ENCODE results near the gene TESK2. TPM values are rescaled to one million over a fixed set of nuclear protein-coding genes. Genes with fewer than 3 reads are reported as not detected.

TESK2 gene
- total RNA-seq, 2 donors from 2014 or later, result 2.8 to 3.5 TPM

- TF ChIP-seq, protein P1, sequence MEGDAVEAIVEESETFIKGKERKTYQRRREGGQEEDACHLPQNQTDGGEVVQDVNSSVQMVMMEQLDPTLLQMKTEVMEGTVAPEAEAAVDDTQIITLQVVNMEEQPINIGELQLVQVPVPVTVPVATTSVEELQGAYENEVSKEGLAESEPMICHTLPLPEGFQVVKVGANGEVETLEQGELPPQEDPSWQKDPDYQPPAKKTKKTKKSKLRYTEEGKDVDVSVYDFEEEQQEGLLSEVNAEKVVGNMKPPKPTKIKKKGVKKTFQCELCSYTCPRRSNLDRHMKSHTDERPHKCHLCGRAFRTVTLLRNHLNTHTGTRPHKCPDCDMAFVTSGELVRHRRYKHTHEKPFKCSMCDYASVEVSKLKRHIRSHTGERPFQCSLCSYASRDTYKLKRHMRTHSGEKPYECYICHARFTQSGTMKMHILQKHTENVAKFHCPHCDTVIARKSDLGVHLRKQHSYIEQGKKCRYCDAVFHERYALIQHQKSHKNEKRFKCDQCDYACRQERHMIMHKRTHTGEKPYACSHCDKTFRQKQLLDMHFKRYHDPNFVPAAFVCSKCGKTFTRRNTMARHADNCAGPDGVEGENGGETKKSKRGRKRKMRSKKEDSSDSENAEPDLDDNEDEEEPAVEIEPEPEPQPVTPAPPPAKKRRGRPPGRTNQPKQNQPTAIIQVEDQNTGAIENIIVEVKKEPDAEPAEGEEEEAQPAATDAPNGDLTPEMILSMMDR (IDR thresholded peaks at IDR 0.05), result no peak
- Histone ChIP-seq H3K27me3 (no peaks in the 10 kb centered on the region), H3K4me1 (no peaks in the 10 kb centered on the region), H3K27ac (no peak overlapping the region), H3K9me3 (no peaks in the 10 kb centered on the region), H3K4me3 (no peak overlapping the region), H3K36me3 (no peaks in the 10 kb centered on the region)
- no peak for DNase-seq (ENCODE audit: low spot score)
Observed at GRCh38 chr1:45383191-45383590, 107.8 kb downstream of the TESK2 start.

DNA sequence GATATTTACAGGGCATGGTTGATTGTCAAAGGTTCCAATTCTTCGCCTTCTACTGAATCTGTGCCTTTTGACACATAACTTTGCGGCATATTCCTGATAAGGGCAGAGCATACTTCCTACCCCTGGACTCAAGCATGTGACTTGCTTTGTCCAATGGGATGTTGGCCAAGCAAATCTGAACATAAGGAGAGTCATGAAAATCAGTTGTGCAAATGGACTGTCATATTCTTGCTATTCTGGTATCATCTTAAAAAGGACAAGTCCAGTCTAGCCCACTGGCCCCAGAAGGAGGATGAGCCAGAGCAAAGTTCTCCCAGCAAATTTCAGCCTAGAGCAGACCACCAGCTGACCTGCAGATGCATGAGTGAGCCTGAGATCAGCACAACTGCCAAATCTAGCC, 109.7 kb downstream of the TESK2 start:
- H3K36me3 ChIP-seq, result no peaks in the 10 kb centered on the region
- H3K27me3 ChIP-seq, result no peaks in the 10 kb centered on the region
- DNase-seq (ENCODE audit: low spot score), result no peak
- no peak overlapping the region for H3K4me3 ChIP-seq
- no peak overlapping the region for H3K27ac ChIP-seq
- no peaks in the 10 kb centered on the region for H3K4me1 ChIP-seq
- no peaks in the 10 kb centered on the region for H3K9me3 ChIP-seq
- TF ChIP-seq, protein P1 (IDR thresholded peaks at IDR 0.05), result no peak

DNA sequence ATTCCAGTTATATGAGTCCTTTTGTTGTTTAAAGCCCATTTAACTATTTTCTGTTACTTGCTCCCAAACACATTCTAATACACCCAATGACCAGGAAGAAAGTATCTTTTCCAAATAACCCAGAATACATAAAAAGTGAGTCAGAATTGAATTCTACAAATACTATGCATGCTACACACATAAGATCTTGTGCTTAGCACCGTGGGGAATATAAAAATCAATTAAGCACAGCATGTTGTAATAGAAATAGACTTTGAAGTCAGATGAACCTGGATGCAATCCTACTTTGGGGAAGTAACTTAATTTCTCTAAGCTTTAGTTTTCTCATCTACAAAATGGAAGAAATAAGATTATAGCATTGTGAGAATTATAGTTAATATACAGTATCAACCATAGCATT, 110.2 kb downstream of the TESK2 start:
- H3K27me3 ChIP-seq, result no peaks in the 10 kb centered on the region
- no peak overlapping the region for H3K27ac ChIP-seq
- no peak overlapping the region for H3K4me3 ChIP-seq
- TF ChIP-seq, protein P1 (IDR thresholded peaks at IDR 0.05), result no peak
- H3K36me3 ChIP-seq, result no peaks in the 10 kb centered on the region
- H3K9me3 ChIP-seq, result no peaks in the 10 kb centered on the region
- DNase-seq (ENCODE audit: low spot score), result no peak
- peaks cover 0 to under 1% of the 10 kb centered on the region in 2 donors for H3K4me1 ChIP-seq

- DNase-seq (ENCODE audit: low spot score), result no peak
Observed at GRCh38 chr1:45380125-45380524, 110.8 kb downstream of the TESK2 start.

GRCh38 chr1:45379524-45379923, 111.4 kb downstream of the TESK2 start:
- no peak for DNase-seq (ENCODE audit: low spot score)
- peaks cover 0 to 7% of the 10 kb centered on the region in 2 donors for H3K4me1 ChIP-seq
- H3K27ac ChIP-seq, result no peak overlapping the region
- H3K27me3 ChIP-seq, result no peaks in the 10 kb centered on the region
- TF ChIP-seq, protein P1 (IDR thresholded peaks at IDR 0.05), result no peak
- no peaks in the 10 kb centered on the region for H3K9me3 ChIP-seq
- H3K36me3 ChIP-seq, result no peaks in the 10 kb centered on the region
- no peak overlapping the region for H3K4me3 ChIP-seq

More at GRCh38 chr1:45380125-45380524, 110.8 kb downstream of the TESK2 start:
- Histone ChIP-seq H3K9me3 (no peaks in the 10 kb centered on the region), H3K27me3 (no peaks in the 10 kb centered on the region), H3K36me3 (no peaks in the 10 kb centered on the region), H3K27ac (no peak overlapping the region), H3K4me1 (peaks cover 0 to 7% of the 10 kb centered on the region in 2 donors), H3K4me3 (no peak overlapping the region)
- TF ChIP-seq, protein P1 (IDR thresholded peaks at IDR 0.05), result no peak

DNA sequence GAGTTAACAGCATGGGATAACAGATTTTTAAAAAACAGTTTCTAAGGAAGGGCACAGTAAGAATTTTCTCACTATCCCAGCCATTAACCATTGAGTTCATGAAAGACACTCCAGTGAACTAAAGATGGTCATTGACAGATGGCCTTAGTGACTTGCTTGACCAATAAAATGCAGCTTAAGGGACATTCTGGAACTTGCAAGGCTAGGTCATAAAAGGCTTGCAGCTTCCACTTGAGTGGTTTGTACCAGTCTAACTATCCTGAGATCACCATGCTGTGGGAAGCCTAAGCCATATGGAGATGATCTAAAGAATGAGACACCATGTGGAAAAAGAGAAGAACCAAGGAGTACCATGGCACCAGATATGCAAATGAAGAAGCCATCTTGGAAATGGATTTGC, 112.8 kb downstream of the TESK2 start:
- peaks cover 0 to 7% of the 10 kb centered on the region in 2 donors for H3K4me1 ChIP-seq
- no peak overlapping the region for H3K27ac ChIP-seq
- no peaks in the 10 kb centered on the region for H3K9me3 ChIP-seq
- no peaks in the 10 kb centered on the region for H3K27me3 ChIP-seq
- H3K36me3 ChIP-seq, result no peaks in the 10 kb centered on the region
- TF ChIP-seq, protein P1 (IDR thresholded peaks at IDR 0.05), result no peak
- DNase-seq (ENCODE audit: low spot score), result no peak
- H3K4me3 ChIP-seq, result no peak overlapping the region

All from right atrium auricular region (tissue), 2 donors.